A673 (cell line): ENCODE measurements around the gene FAM241A. TPM values are rescaled to one million over a fixed set of nuclear protein-coding genes. Genes with fewer than 3 reads are reported as not detected.
"Not testable (repeated sequence)": the region's sequence is repeated elsewhere in the genome, so short reads cannot be mapped to it uniquely, and the experiment has no call there.

ENCODE experiments used
- BruUV-seq: library from RNA; stranded (reverse); fragments of 400-500 nt; replicated peaks from 2 replicates; lab custom pipeline; 2021; lab: Mats Ljungman, UMichigan
- CTCF ChIA-PET: fragments of 300-600 bp; sonication (Branson Sonifier 250); formaldehyde crosslinking; loops from one replicate; lab custom pipeline; 2022; ENCODE audit warnings: antibody characterized with exemption; lab: Charles Lee
- POLR2A ChIA-PET: fragments of 300-600 bp; sonication (Branson Sonifier 250); formaldehyde crosslinking; loops from one replicate; lab custom pipeline; 2022; ENCODE audit warnings: antibody characterized with exemption; ENCODE audit not compliant: low non-redundant PET; lab: Charles Lee
- DNase-seq: peaks from one replicate; pipeline ENCODE4 v3.0.0-alpha.2; 2015; ENCODE audit warnings: low spot score
- H3K27ac ChIP-seq: fragments of 200-600 bp; sonication (generic); 2 replicates; pipeline ENCODE4 v1.5.1; 2016; ENCODE audit warnings: mixed run types, low read depth, mild to moderate bottlenecking, mixed read lengths, antibody characterized with exemption, low read length; ENCODE audit not compliant: poor library complexity, severe bottlenecking
- H3K27me3 ChIP-seq: fragments of 200-600 bp; sonication (generic); replicated peaks from 2 replicates; pipeline ENCODE4 v1.6.1; 2017; ENCODE audit warnings: mixed run types, low read depth, mild to moderate bottlenecking, mixed read lengths, antibody characterized with exemption, low read length; ENCODE audit not compliant: insufficient read depth, poor library complexity
- H3K36me3 ChIP-seq: fragments of 200-600 bp; sonication (generic); 2 replicates; pipeline ENCODE4 v1.6.1; 2016; ENCODE audit warnings: mixed run types, mild to moderate bottlenecking, mixed read lengths, antibody characterized with exemption, low read length; ENCODE audit not compliant: insufficient read depth, poor library complexity, severe bottlenecking
- H3K4me1 ChIP-seq: fragments of 200-600 bp; sonication (generic); 2 replicates; pipeline ENCODE4 v1.6.1; 2017; ENCODE audit warnings: mixed run types, mild to moderate bottlenecking, mixed read lengths, antibody characterized with exemption, low read length; ENCODE audit not compliant: insufficient read depth, poor library complexity, severe bottlenecking
- H3K4me3 ChIP-seq: fragments of 200-600 bp; sonication (generic); 2 replicates; pipeline ENCODE4 v1.5.1; 2016; ENCODE audit warnings: low read depth, mixed run types, mild to moderate bottlenecking, mixed read lengths, low read length; ENCODE audit not compliant: poor library complexity, severe bottlenecking
- H3K9me3 ChIP-seq: fragments of 200-600 bp; sonication (generic); 2 replicates; pipeline ENCODE4 v1.6.1; 2016; ENCODE audit warnings: mixed run types, low read depth, mild to moderate bottlenecking, mixed read lengths, antibody characterized with exemption, low read length; ENCODE audit not compliant: poor library complexity, severe bottlenecking
- EZH2 ChIP-seq: fragments of 200-600 bp; sonication (generic); IDR thresholded peaks from 2 replicates; pipeline ENCODE4 v1.6.1; 2017; ENCODE audit warnings: borderline replicate concordance, low read depth, mild to moderate bottlenecking, mixed read lengths, antibody characterized with exemption, low read length; ENCODE audit not compliant: poor library complexity, severe bottlenecking
- intact Hi-C: fragments of 100-400 bp; cut with micrococcal nuclease; formaldehyde crosslinking; loops from one replicate; pipeline ENCODE4 v1.10.0; 2022; ENCODE audit not compliant: unreplicated experiment
- total RNA-seq: library from RNA; stranded (reverse); gene quantifications from 2 replicates; pipeline ENCODE4 v1.2.3, GENCODE V29; 2021
- TF ChIP-seq, protein P1 (sequence below): fragments of 300-800, 200-600 bp; sonication (generic); conservative IDR thresholded peaks from 2 replicates; pipeline ENCODE4 v1.5.1; 2017; ENCODE audit warnings: low read depth, mild to moderate bottlenecking, antibody characterized with exemption, low read length, moderate library complexity, mixed read lengths

FAM241A gene
- total RNA-seq, 1 experiment from 2014 or later: 1.5 TPM

GRCh38 chr4:112110059-112110425 is 35.2 kb upstream of the FAM241A start:
- Histone ChIP-seq H3K36me3 (no peaks in the 10 kb centered on the region), H3K9me3 (no peaks in the 10 kb centered on the region), H3K27ac (no peak overlapping the region), H3K27me3 (no peaks in the 10 kb centered on the region), H3K4me1 (no peaks in the 10 kb centered on the region), H3K4me3 (no peak overlapping the region)
- ChIA-PET CTCF (no interaction called here), POLR2A (no interaction called here)
- DNase-seq: no peak
- intact Hi-C loops: no loop called here
- TF ChIP-seq, protein P1, sequence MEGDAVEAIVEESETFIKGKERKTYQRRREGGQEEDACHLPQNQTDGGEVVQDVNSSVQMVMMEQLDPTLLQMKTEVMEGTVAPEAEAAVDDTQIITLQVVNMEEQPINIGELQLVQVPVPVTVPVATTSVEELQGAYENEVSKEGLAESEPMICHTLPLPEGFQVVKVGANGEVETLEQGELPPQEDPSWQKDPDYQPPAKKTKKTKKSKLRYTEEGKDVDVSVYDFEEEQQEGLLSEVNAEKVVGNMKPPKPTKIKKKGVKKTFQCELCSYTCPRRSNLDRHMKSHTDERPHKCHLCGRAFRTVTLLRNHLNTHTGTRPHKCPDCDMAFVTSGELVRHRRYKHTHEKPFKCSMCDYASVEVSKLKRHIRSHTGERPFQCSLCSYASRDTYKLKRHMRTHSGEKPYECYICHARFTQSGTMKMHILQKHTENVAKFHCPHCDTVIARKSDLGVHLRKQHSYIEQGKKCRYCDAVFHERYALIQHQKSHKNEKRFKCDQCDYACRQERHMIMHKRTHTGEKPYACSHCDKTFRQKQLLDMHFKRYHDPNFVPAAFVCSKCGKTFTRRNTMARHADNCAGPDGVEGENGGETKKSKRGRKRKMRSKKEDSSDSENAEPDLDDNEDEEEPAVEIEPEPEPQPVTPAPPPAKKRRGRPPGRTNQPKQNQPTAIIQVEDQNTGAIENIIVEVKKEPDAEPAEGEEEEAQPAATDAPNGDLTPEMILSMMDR: no peak
- no peak for TF ChIP-seq EZH2
- BruUV-seq: no TSS peak

GRCh38 chr4:112111306-112111705 is 33.9 kb upstream of the FAM241A start:
- no peak overlapping the region for H3K4me3 ChIP-seq
- ChIA-PET POLR2A (no interaction called here), CTCF (no interaction called here)
- DNase-seq: no peak
- no peak for TF ChIP-seq EZH2
- TF ChIP-seq, protein P1: no peak
- H3K4me1 ChIP-seq: no peaks in the 10 kb centered on the region
- no peaks in the 10 kb centered on the region for H3K9me3 ChIP-seq
- no peak overlapping the region for H3K27ac ChIP-seq
- BruUV-seq: no TSS peak
- H3K36me3 ChIP-seq: no peaks in the 10 kb centered on the region
- intact Hi-C loops: no loop called here
- no peaks in the 10 kb centered on the region for H3K27me3 ChIP-seq

DNA sequence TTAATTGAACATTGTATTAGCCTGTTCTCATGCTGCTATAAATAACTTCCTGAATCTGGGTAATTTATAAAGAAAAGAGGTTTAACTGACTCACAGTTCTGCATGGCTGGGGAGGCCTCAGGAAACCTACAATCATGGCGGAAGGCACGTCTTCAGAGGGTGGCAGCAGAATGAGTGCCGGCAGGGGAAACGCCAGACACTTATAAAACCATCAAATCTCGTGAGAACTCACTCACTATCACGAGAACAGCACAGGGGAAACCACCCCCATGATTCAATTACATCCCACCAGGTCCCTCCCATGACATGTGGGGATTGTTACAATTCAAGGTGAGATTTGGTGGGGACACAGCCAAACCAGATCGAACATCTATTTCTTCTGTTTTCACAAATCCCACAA is 33.2 kb upstream of the FAM241A start:
- CTCF ChIA-PET, H3K27ac ChIP-seq, H3K36me3 ChIP-seq, POLR2A ChIA-PET, BruUV-seq, DNase-seq, H3K4me3 ChIP-seq, H3K27me3 ChIP-seq, H3K4me1 ChIP-seq, intact Hi-C loops, H3K9me3 ChIP-seq: not testable (repeated sequence)

DNA sequence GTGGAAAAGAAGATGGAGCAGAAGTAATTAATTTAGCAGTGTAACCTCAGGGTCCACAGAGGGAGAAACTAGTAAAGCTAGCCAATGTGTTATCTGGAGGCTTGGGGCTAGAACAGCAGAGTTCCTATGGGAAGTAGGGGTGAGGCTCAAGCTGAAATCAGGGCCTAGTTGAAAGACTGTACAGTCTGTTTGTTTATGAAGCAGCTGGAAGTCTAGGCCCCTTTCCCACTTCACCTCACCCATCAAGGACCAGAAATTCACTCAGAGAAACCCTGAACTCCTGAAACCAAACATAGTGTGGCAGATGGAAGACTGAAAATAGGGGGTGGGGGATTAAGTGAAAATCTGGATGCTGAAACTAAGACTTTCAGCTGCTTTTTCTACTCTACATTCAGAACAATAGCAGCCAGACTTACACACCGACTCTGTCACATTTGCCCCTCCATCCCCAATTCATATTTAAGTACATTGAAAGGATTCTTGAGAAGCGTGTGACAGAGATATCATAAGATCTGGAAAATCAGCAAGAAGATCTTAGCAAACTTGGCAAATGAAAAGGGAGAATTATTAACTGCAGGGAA is 32.6 kb upstream of the FAM241A start:
- no peak for DNase-seq
- POLR2A ChIA-PET: no interaction called here
- Histone ChIP-seq H3K27me3 (no peaks in the 10 kb centered on the region), H3K27ac (no peak overlapping the region), H3K9me3 (no peaks in the 10 kb centered on the region), H3K4me1 (no peaks in the 10 kb centered on the region), H3K4me3 (no peak overlapping the region), H3K36me3 (no peaks in the 10 kb centered on the region)
- CTCF ChIA-PET: no interaction called here
- BruUV-seq: no TSS peak
- TF ChIP-seq EZH2: no peak
- TF ChIP-seq, protein P1: no peak
- intact Hi-C loops: no loop called here
